ENCODE results near the gene EFCAB6.

DNA sequence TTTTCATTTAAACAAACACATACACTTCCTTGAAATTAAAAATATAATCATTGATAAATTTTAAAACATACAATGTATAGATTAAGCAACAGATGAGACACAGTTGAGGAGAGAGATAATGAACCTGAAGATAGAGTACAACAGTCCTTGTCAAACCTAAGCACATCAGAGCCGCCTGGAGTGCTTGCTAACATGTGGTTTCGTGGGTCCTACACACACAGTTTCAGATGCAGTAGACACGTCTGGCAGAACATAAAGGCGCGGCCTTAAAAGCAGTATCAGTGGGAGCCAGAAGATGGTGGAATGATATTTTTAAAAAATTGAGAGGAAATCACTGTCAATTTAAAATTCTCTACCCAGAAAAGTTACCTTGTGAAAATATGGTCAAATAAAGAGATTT, 265.9 kb downstream of the EFCAB6 start:
- TF ChIP-seq, protein P1, sequence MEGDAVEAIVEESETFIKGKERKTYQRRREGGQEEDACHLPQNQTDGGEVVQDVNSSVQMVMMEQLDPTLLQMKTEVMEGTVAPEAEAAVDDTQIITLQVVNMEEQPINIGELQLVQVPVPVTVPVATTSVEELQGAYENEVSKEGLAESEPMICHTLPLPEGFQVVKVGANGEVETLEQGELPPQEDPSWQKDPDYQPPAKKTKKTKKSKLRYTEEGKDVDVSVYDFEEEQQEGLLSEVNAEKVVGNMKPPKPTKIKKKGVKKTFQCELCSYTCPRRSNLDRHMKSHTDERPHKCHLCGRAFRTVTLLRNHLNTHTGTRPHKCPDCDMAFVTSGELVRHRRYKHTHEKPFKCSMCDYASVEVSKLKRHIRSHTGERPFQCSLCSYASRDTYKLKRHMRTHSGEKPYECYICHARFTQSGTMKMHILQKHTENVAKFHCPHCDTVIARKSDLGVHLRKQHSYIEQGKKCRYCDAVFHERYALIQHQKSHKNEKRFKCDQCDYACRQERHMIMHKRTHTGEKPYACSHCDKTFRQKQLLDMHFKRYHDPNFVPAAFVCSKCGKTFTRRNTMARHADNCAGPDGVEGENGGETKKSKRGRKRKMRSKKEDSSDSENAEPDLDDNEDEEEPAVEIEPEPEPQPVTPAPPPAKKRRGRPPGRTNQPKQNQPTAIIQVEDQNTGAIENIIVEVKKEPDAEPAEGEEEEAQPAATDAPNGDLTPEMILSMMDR (IDR thresholded peaks at IDR 0.05): no peak
- no peak for TF ChIP-seq EZH2 (IDR thresholded peaks at IDR 0.05; ENCODE audit: borderline replicate concordance, insufficient read depth, low read depth, low read length, poor library complexity, severe bottlenecking)
